HL-60 (cell line): ENCODE measurements around the gene EFNA3.

Experiments
- DNase-seq, 2 experiments: peaks; one replicate each; pipeline ENCODE4 v3.0.0-alpha.2; 2010 to 2020; ENCODE audit warnings: low read depth in 1 of 2, low spot score in 1 of 2
- H3K27ac ChIP-seq: fragments of 250-450 bp; sonication (Bioruptor Pico); replicated peaks from 2 replicates; pipeline ENCODE4 v1.5.1; 2020; ENCODE audit warnings: mild to moderate bottlenecking, moderate library complexity
- H3K27me3 ChIP-seq: fragments of 250-450 bp; sonication (Bioruptor Pico); 2 replicates; pipeline ENCODE4 v1.5.1; 2021; ENCODE audit warnings: mild to moderate bottlenecking, moderate library complexity; ENCODE audit not compliant: insufficient read depth, poor library complexity, severe bottlenecking
- H3K4me3 ChIP-seq: replicated peaks from 2 replicates; pipeline ENCODE4 v1.5.1; 2011; ENCODE audit warnings: mild to moderate bottlenecking, control low read depth, low read length; ENCODE audit not compliant: insufficient read depth
- CTCF ChIP-seq: IDR thresholded peaks from one replicate; pipeline ENCODE4 v1.5.1; 2011; ENCODE audit warnings: low read length, control low read depth, inconsistent platforms; ENCODE audit not compliant: insufficient read depth
- GABPA ChIP-seq: IDR thresholded peaks from 2 replicates; pipeline ENCODE4 v1.6.1; 2012; ENCODE audit warnings: low read depth
- POLR2AphosphoS5 ChIP-seq: IDR thresholded peaks from 2 replicates; pipeline ENCODE4 v1.6.1; 2012; ENCODE audit warnings: low read depth
- REST ChIP-seq: IDR thresholded peaks from 2 replicates; pipeline ENCODE4 v1.6.1; 2012; ENCODE audit warnings: low read depth; ENCODE audit not compliant: insufficient replicate concordance
- SPI1 ChIP-seq: IDR thresholded peaks from 2 replicates; pipeline ENCODE4 v1.6.1; 2012; ENCODE audit warnings: low read depth, mild to moderate bottlenecking, borderline replicate concordance

Gene EFNA3

GRCh38 chr1:155081472-155082300 lies 3.0 kb downstream of the EFNA3 start:
- no peak for DNase-seq
- Histone ChIP-seq H3K27me3 (peaks cover 47% of the 10 kb centered on the region), H3K4me3 (no peak overlapping the region; the same call in 1 of the 2 replicates), H3K27ac (no peak overlapping the region)
- TF ChIP-seq GABPA = no peak
- no peak for TF ChIP-seq POLR2AphosphoS5
- no peak for TF ChIP-seq CTCF
- TF ChIP-seq SPI1 = no peak
- no peak for TF ChIP-seq REST

- no peak for TF ChIP-seq GABPA
- no peak for TF ChIP-seq SPI1
- no peak for TF ChIP-seq CTCF
- no peak for TF ChIP-seq REST
- TF ChIP-seq POLR2AphosphoS5 = no peak
- Histone ChIP-seq H3K4me3 (no peak overlapping the region; the same call in 1 of the 2 replicates), H3K27me3 (peaks cover 47% of the 10 kb centered on the region), H3K27ac (no peak overlapping the region)
- no peak for DNase-seq
Observed at GRCh38 chr1:155082301-155083051, 3.8 kb downstream of the EFNA3 start.

GRCh38 chr1:155083052-155083541 lies 4.5 kb downstream of the EFNA3 start:
- TF ChIP-seq SPI1 = no peak
- no peak for TF ChIP-seq GABPA
- no peak for TF ChIP-seq CTCF
- TF ChIP-seq POLR2AphosphoS5 = no peak
- no peak for TF ChIP-seq REST
- Histone ChIP-seq H3K4me3 (no peak overlapping the region), H3K27ac (no peak overlapping the region), H3K27me3 (peaks cover 47% of the 10 kb centered on the region)
- no peak for DNase-seq
